HFFc6 (cell line): Measurements from ENCODE around the gene ALPI. TPM values are rescaled to one million over a fixed set of nuclear protein-coding genes. Genes with fewer than 3 reads are reported as not detected.

ENCODE experiments used
- DNase-seq: peaks from one replicate; pipeline ENCODE4 v3.0.0-alpha.2; 2018
- H3K27ac Mint-ChIP-seq: 2 replicates; pipeline ENCODE4 v1.8.0; 2020; ENCODE audit warnings: mild to moderate bottlenecking, mixed read lengths
- H3K27me3 Mint-ChIP-seq: 2 replicates; pipeline ENCODE4 v1.8.0; 2021; ENCODE audit warnings: mild to moderate bottlenecking, moderate library complexity, mixed read lengths; ENCODE audit not compliant: insufficient read depth
- H3K36me3 Mint-ChIP-seq: 2 replicates; pipeline ENCODE4 v1.8.0; 2021; ENCODE audit warnings: low read depth, mixed read lengths
- H3K4me1 Mint-ChIP-seq: 2 replicates; pipeline ENCODE4 v1.8.0; 2020; ENCODE audit warnings: low read depth, mixed read lengths
- H3K4me3 Mint-ChIP-seq: 2 replicates; pipeline ENCODE4 v1.8.0; 2020; ENCODE audit warnings: mild to moderate bottlenecking, moderate library complexity, mixed read lengths
- H3K9me3 Mint-ChIP-seq: 2 replicates; pipeline ENCODE4 v1.8.0; 2020; ENCODE audit warnings: mild to moderate bottlenecking, mixed read lengths
- total RNA-seq, 6 experiments: library from RNA; stranded (reverse); fragmentation: NEBNext Ultra II Directional; extraction: Animal tissue kit (Norgen Biotek cat#: 25700); gene quantifications; 2 replicates in 1 of 6; 3 replicates in 5 of 6; pipeline ENCODE4 v1.2.3, GENCODE V29; 2021
- TF ChIP-seq, protein P1 (sequence below): fragments of 200-600 bp; sonication (generic); IDR thresholded peaks from 2 replicates; pipeline ENCODE4 v1.5.0; 2021; ENCODE audit warnings: antibody characterized with exemption, mild to moderate bottlenecking

ALPI gene
- total RNA-seq, 6 experiments from 2014 or later, result not detected

DNA sequence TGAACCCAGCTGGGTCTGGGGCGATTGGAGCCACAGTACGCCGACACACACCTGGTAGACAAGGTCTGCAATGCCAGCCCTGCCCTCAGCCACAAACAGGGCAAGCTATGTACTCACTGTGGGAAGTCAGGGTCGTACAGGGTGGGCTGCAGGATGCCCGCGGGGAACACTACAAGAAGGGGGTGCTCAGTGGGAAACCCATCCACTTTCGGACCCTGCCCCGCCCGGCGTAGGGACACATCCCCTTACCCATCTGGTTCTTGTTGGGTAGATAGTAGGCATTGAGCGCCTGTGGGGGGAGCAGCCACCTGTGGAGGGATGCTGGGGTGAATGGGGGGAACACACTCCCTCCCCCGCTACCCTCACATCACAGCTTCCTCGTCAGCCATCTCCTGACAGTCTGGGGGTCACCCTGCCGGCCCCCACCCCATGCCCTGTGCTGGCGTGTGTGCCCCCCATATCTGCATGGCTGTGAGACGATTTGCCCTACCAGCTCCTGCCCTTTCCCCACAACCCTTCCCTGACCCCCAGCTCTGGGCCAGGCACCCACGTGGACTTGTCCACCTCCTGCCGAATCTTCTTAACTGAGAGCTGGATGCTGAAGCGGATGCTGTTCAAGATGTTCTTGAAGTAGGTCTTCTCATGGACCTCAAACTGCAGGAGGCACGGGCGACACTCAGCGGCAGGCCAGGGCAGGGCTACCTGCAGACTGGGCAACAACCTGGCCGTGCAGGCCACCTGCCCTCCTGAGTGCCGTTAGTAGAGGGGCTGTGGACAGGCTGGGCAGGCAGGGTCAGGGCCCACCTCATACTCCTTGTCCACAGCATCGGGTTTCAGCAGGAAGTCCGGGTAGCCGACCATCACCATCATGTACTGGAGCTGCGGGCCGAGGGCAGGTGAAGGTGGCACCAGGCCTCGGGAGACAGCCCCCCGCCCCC, 26.6 kb downstream of the ALPI start:
- Mint-ChIP-seq H3K36me3 (no peaks in the 10 kb centered on the region), H3K9me3 (no peaks in the 10 kb centered on the region), H3K4me3 (no peak overlapping the region), H3K4me1 (no peaks in the 10 kb centered on the region), H3K27ac (no peak overlapping the region), H3K27me3 (peaks cover 33% of the 10 kb centered on the region)
- DNase-seq, result no peak
- TF ChIP-seq, protein P1, sequence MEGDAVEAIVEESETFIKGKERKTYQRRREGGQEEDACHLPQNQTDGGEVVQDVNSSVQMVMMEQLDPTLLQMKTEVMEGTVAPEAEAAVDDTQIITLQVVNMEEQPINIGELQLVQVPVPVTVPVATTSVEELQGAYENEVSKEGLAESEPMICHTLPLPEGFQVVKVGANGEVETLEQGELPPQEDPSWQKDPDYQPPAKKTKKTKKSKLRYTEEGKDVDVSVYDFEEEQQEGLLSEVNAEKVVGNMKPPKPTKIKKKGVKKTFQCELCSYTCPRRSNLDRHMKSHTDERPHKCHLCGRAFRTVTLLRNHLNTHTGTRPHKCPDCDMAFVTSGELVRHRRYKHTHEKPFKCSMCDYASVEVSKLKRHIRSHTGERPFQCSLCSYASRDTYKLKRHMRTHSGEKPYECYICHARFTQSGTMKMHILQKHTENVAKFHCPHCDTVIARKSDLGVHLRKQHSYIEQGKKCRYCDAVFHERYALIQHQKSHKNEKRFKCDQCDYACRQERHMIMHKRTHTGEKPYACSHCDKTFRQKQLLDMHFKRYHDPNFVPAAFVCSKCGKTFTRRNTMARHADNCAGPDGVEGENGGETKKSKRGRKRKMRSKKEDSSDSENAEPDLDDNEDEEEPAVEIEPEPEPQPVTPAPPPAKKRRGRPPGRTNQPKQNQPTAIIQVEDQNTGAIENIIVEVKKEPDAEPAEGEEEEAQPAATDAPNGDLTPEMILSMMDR, result no peak

DNA sequence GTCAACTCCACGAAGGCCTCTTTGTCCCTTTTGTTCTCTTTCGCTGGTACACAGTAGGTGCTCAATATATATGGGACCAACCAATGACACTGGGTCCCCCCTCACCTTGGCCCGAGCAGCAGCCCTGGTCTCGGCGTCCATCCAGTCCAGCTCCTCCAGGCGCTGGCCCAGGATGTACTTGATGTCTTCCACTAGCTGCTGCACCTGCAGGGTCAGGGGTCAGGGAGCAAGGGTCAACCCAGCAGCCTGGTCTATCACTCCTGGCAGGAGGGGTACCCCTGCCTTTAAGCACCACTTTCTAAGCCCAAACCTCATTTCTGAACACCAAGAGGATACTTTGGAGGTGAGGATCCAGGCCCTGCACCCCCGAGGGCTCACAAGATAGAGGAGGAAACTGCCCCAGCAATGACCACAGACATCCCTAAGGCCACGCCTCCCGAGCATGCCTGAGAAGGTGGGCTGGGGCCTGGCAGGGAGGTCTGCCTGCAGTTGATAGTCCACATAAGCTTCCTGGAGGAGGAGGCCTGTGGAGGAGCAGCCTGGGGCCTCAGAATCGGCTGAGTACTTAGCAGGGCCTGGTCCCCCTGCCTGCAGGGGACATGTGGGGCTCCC, 27.5 kb downstream of the ALPI start:
- H3K27me3 Mint-ChIP-seq, result peaks cover 32% of the 10 kb centered on the region
- no peak for DNase-seq

DNA sequence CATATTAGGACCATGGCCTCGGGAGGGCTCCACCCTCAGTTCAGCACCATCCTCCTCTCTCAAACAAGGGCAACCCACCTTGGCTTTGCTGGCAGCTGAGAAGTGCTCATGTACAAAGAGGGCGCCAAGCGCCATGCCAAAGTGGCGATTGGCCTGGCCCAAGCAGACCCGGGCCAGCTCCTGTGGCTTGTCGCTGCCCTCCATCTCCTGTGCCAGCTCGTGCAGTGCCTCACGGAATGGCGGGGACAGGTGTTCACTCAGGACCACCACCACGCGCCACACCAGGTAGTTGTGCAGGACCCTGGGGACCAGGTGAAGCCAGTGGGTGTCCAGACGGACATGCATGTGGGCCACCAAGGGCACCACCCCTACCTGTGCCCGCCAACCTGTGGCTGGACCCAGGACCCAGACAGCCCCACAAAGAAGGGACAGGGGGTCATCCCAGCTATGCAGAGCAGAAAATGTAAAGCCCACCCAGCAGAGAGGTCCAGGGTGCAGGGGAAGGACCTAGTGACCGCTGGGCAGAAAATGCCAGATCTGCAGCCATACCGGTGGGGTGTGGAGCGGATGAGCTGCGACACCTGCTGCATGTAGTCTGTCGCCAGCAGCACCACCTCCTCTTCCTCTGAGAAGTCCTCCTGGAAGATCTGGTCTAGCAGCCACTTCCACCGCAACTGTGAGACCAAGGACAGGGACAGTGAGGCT, 28.1 kb downstream of the ALPI start:
- DNase-seq, result no peak
- no peaks in the 10 kb centered on the region for H3K9me3 Mint-ChIP-seq
- no peaks in the 10 kb centered on the region for H3K4me1 Mint-ChIP-seq
- peaks cover 32% of the 10 kb centered on the region for H3K27me3 Mint-ChIP-seq
- TF ChIP-seq, protein P1, result no peak
- H3K4me3 Mint-ChIP-seq, result no peak overlapping the region
- no peak overlapping the region for H3K27ac Mint-ChIP-seq
- no peaks in the 10 kb centered on the region for H3K36me3 Mint-ChIP-seq

More for the DNA sequence above, 27.5 kb downstream of the ALPI start:
- TF ChIP-seq, protein P1, result no peak
- no peaks in the 10 kb centered on the region for H3K4me1 Mint-ChIP-seq
- no peaks in the 10 kb centered on the region for H3K36me3 Mint-ChIP-seq
- H3K27ac Mint-ChIP-seq, result no peak overlapping the region
- no peak overlapping the region for H3K4me3 Mint-ChIP-seq
- no peaks in the 10 kb centered on the region for H3K9me3 Mint-ChIP-seq

DNA sequence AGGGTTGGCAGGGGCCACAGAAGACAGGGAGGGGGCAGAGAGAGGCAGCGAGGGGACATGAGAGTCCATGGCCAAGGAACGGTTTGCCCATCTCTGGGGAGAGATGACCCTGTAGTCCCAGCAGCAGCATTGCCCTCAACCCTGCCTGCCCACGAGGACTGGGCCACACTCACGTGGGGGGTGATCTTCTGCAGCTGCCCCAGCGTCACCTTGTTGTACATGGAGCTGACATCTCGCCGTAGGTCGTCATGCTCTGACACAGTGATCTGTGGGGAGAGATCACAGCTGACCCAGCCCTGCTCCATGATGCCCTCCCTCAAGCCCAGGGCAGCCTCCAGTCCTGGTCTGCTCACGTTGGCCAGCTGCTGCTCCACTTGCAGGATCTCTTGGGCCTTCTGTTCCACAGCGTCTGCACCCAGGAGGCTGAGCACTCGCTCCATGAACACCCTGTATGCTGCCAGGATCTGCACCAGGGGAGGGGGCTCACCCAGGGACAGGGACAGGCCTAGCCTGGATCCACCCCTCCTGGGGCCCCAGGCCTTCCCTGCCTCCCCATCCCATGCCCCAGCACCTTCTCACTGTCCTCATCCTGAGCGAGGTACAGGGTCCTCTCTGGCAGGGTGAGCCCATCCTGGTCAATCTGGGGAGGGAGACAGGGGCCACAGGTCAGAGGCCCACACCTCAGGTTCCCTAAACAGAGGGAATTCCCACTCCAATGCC, 28.8 kb downstream of the ALPI start:
- H3K4me3 Mint-ChIP-seq, result no peak overlapping the region
- H3K27me3 Mint-ChIP-seq, result peaks cover 33% of the 10 kb centered on the region
- no peaks in the 10 kb centered on the region for H3K36me3 Mint-ChIP-seq
- no peaks in the 10 kb centered on the region for H3K9me3 Mint-ChIP-seq
- H3K4me1 Mint-ChIP-seq, result no peaks in the 10 kb centered on the region
- DNase-seq, result no peak
- no peak overlapping the region for H3K27ac Mint-ChIP-seq
- TF ChIP-seq, protein P1, result no peak

DNA sequence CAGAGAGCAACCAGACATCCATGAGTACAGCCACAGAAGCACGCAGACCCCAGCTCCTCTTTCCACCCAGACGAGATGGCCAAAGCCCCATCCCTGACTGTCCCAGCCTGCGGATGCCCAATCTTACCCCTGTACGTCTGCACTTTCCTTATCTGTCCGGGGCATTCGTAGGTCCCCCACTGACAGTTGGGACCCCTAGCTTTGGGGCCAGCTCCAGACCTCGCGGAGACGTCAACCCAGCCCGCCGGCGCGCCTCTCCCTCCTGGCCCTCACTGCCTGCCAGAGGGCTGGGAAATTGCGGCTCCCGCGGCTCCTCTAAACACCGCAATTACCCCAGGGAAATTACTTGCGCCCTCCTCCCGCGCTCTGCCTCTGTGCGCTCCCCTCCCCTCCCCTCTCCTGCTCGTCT, 29.4 kb downstream of the ALPI start:
- Mint-ChIP-seq H3K27ac (no peak overlapping the region), H3K9me3 (no peaks in the 10 kb centered on the region), H3K36me3 (no peaks in the 10 kb centered on the region), H3K27me3 (peaks cover 36% of the 10 kb centered on the region), H3K4me1 (no peaks in the 10 kb centered on the region), H3K4me3 (no peak overlapping the region)
- TF ChIP-seq, protein P1, result no peak
- DNase-seq, result no peak
